ENCODE data around the gene ZNF182. TPM values are rescaled to one million over a fixed set of nuclear protein-coding genes. Genes with fewer than 3 reads are reported as not detected.

The ZNF182 gene
- total and polyA plus RNA-seq, 4 donors = 0.97 to 3.1 (median 2.2) TPM

DNA sequence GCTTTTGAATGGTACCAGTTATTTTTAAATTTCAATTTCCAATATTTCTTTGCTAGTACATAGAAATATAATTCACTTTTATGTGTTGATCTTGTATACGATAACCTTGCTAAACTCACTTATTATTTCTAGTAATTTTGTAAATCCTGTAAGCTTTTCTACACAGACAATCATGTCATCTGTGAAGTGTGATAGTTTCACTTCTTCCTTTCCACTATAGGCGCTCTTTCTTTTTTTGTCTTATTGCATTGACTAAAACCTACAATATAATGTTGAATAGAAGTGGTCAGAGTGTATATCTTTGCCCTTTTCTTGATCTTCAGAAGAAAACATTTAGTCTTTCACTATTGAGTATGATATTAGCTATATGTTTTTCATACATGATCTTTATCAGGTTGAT lies 76.6 kb downstream of the ZNF182 start:
- Histone ChIP-seq H3K27ac (ENCODE audit: low read depth in 1 of 2, low read length in 2 of 2) (no peak overlapping the region), H3K4me1 (ENCODE audit: control insufficient read depth in 4 of 4, insufficient read depth in 4 of 4, low read length in 3 of 4) (no peaks in the 10 kb centered on the region), H3K4me3 (ENCODE audit: low read depth in 1 of 3, low read length in 3 of 3) (no peak overlapping the region), H3K9me3 (ENCODE audit: control insufficient read depth in 4 of 4, low read length in 3 of 4) (no peaks in the 10 kb centered on the region), H3K36me3 (ENCODE audit: control insufficient read depth in 4 of 4, insufficient read depth in 3 of 4, low read depth in 1 of 4, low read length in 3 of 4) (no peaks in the 10 kb centered on the region), H3K27me3 (ENCODE audit: control insufficient read depth in 4 of 4, insufficient read depth in 4 of 4, low read length in 3 of 4) (no peaks in the 10 kb centered on the region), H3K9ac (ENCODE audit: low read depth in 1 of 2, low read length in 2 of 2) (no peak overlapping the region)
- DNase-seq (ENCODE audit: low spot score) = no peak
- 99% methylated on average over 2 of the region's 2 CpGs for WGBS
- TF ChIP-seq FOXA1 (IDR thresholded peaks at IDR 0.05) = no peak
- no peak for TF ChIP-seq TAF1 (conservative IDR thresholded peaks at IDR 0.05)
- TF ChIP-seq FOXA2 (IDR thresholded peaks at IDR 0.05) = no peak
- no peak for TF ChIP-seq RAD21 (IDR thresholded peaks at IDR 0.05)
- TF ChIP-seq NR2F2 (IDR thresholded peaks at IDR 0.05) = no peak
- TF ChIP-seq, protein P1, sequence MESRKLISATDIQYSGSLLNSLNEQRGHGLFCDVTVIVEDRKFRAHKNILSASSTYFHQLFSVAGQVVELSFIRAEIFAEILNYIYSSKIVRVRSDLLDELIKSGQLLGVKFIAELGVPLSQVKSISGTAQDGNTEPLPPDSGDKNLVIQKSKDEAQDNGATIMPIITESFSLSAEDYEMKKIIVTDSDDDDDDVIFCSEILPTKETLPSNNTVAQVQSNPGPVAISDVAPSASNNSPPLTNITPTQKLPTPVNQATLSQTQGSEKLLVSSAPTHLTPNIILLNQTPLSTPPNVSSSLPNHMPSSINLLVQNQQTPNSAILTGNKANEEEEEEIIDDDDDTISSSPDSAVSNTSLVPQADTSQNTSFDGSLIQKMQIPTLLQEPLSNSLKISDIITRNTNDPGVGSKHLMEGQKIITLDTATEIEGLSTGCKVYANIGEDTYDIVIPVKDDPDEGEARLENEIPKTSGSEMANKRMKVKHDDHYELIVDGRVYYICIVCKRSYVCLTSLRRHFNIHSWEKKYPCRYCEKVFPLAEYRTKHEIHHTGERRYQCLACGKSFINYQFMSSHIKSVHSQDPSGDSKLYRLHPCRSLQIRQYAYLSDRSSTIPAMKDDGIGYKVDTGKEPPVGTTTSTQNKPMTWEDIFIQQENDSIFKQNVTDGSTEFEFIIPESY (IDR thresholded peaks at IDR 0.05) = no peak
- no peak for TF ChIP-seq GABPA (IDR thresholded peaks at IDR 0.05 in 1 of 2, conservative IDR thresholded peaks at IDR 0.05 in 1 of 2)
- TF ChIP-seq, protein P2, sequence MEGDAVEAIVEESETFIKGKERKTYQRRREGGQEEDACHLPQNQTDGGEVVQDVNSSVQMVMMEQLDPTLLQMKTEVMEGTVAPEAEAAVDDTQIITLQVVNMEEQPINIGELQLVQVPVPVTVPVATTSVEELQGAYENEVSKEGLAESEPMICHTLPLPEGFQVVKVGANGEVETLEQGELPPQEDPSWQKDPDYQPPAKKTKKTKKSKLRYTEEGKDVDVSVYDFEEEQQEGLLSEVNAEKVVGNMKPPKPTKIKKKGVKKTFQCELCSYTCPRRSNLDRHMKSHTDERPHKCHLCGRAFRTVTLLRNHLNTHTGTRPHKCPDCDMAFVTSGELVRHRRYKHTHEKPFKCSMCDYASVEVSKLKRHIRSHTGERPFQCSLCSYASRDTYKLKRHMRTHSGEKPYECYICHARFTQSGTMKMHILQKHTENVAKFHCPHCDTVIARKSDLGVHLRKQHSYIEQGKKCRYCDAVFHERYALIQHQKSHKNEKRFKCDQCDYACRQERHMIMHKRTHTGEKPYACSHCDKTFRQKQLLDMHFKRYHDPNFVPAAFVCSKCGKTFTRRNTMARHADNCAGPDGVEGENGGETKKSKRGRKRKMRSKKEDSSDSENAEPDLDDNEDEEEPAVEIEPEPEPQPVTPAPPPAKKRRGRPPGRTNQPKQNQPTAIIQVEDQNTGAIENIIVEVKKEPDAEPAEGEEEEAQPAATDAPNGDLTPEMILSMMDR (IDR thresholded peaks at IDR 0.05; ENCODE audit: low read depth, low read length, missing input control) = no peak
- TF ChIP-seq HNF4G (IDR thresholded peaks at IDR 0.05) = no peak
- TF ChIP-seq HNF4A (conservative IDR thresholded peaks at IDR 0.05) = no peak
- TF ChIP-seq, protein P3, sequence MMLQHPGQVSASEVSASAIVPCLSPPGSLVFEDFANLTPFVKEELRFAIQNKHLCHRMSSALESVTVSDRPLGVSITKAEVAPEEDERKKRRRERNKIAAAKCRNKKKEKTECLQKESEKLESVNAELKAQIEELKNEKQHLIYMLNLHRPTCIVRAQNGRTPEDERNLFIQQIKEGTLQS (IDR thresholded peaks at IDR 0.05) = no peak
- TF ChIP-seq RXRA (IDR thresholded peaks at IDR 0.05) = no peak
- no peak for TF ChIP-seq SP1 (IDR thresholded peaks at IDR 0.05)
- TF ChIP-seq, protein P4, sequence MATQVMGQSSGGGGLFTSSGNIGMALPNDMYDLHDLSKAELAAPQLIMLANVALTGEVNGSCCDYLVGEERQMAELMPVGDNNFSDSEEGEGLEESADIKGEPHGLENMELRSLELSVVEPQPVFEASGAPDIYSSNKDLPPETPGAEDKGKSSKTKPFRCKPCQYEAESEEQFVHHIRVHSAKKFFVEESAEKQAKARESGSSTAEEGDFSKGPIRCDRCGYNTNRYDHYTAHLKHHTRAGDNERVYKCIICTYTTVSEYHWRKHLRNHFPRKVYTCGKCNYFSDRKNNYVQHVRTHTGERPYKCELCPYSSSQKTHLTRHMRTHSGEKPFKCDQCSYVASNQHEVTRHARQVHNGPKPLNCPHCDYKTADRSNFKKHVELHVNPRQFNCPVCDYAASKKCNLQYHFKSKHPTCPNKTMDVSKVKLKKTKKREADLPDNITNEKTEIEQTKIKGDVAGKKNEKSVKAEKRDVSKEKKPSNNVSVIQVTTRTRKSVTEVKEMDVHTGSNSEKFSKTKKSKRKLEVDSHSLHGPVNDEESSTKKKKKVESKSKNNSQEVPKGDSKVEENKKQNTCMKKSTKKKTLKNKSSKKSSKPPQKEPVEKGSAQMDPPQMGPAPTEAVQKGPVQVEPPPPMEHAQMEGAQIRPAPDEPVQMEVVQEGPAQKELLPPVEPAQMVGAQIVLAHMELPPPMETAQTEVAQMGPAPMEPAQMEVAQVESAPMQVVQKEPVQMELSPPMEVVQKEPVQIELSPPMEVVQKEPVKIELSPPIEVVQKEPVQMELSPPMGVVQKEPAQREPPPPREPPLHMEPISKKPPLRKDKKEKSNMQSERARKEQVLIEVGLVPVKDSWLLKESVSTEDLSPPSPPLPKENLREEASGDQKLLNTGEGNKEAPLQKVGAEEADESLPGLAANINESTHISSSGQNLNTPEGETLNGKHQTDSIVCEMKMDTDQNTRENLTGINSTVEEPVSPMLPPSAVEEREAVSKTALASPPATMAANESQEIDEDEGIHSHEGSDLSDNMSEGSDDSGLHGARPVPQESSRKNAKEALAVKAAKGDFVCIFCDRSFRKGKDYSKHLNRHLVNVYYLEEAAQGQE (IDR thresholded peaks at IDR 0.05) = no peak
- TF ChIP-seq, protein P5, sequence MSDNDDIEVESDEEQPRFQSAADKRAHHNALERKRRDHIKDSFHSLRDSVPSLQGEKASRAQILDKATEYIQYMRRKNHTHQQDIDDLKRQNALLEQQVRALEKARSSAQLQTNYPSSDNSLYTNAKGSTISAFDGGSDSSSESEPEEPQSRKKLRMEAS (IDR thresholded peaks at IDR 0.05) = no peak
- no peak for TF ChIP-seq EGR1 (IDR thresholded peaks at IDR 0.05; ENCODE audit: low read depth in 2 of 2)
- TF ChIP-seq JUND (IDR thresholded peaks at IDR 0.05) = no peak
- no peak for TF ChIP-seq YY1 (IDR thresholded peaks at IDR 0.05)

Other genes starting within 250 kb of the ZNF182 start
- gene ZNF81, start 167.1 kb downstream of the ZNF182 start, total RNA-seq = 1 to 10 TPM; 3.0 to 5.4 TPM
- under 1 TPM; 0.74 to 0.99 TPM for gene ZNF81, start 167.1 kb downstream of the ZNF182 start, polyA plus RNA-seq
- gene SPACA5, start 3.0 kb upstream of the ZNF182 start, total RNA-seq = not detected
- not detected for gene SPACA5, start 3.0 kb upstream of the ZNF182 start, polyA plus RNA-seq
- under 1 TPM; 0.75 to 0.79 TPM for gene ZNF630, start 67.7 kb upstream of the ZNF182 start, total RNA-seq
- gene ZNF630, start 67.7 kb upstream of the ZNF182 start, polyA plus RNA-seq = under 1 TPM; 0.30 to 0.65 TPM
- gene SPACA5B, start 126.6 kb upstream of the ZNF182 start, total RNA-seq = not detected
- not detected for gene SPACA5B, start 126.6 kb upstream of the ZNF182 start, polyA plus RNA-seq
- gene SSX5, start 192.8 kb upstream of the ZNF182 start, total RNA-seq = not detected
- gene SSX5, start 192.8 kb upstream of the ZNF182 start, polyA plus RNA-seq = not detected